Activated effector memory CD4-positive, alpha-beta T cell treated with anti-CD3 and anti-CD28 coated beads, Interleukin-2, amount 50 U/mL, for 16 hours (primary cell): ENCODE measurements around the gene RHBDD3.

ENCODE experiments used
- DNase-seq: peaks from one replicate; pipeline ENCODE4 v3.0.0-alpha.2; 2020

Gene RHBDD3

GRCh38 chr22:29216011-29216872 is 51.5 kb downstream of the RHBDD3 start:
- no peak for DNase-seq

GRCh38 chr22:29215012-29215860 is 52.5 kb downstream of the RHBDD3 start:
- DNase-seq: no peak

GRCh38 chr22:29214232-29214631 is 53.5 kb downstream of the RHBDD3 start:
- DNase-seq: no peak

GRCh38 chr22:29213493-29213892 is 54.3 kb downstream of the RHBDD3 start:
- no peak for DNase-seq

GRCh38 chr22:29212743-29213142 is 55.0 kb downstream of the RHBDD3 start:
- DNase-seq: no peak

GRCh38 chr22:29211466-29211865 is 56.3 kb downstream of the RHBDD3 start:
- DNase-seq: no peak

GRCh38 chr22:29211066-29211465 is 56.7 kb downstream of the RHBDD3 start:
- DNase-seq: no peak
